Natural killer cell (primary cell): ENCODE results near the gene BAK1. TPM values are rescaled to one million over a fixed set of nuclear protein-coding genes. Genes with fewer than 3 reads are reported as not detected.

Experiments used
- ATAC-seq, 3 donors: fragments of 150-1000 bp in 2 of 3; fragments of 200-7000 bp in 1 of 3; cut with Tn5 transposase; 1 replicate in 1 of 3; 2 replicates in 2 of 3; pipeline ENCODE4 v1.10.0; 2021; ENCODE audit warnings: mild to moderate bottlenecking in 2 of 3, moderate library complexity in 2 of 3
- DNase-seq, 2 donors: peaks; one replicate each; pipeline versions ENCODE4 v3.0.0 to v3.0.0-alpha.2; 2013 to 2021; ENCODE audit warnings: mixed read lengths in 1 of 2
- H3K27ac ChIP-seq: one replicate; pipeline ENCODE4 v1.5.1; 2013; ENCODE audit warnings: mild to moderate bottlenecking, low read length
- H3K27me3 ChIP-seq: one replicate; pipeline ENCODE4 v1.6.1; 2013; ENCODE audit warnings: low read length; ENCODE audit not compliant: control insufficient read depth, insufficient read depth
- H3K36me3 ChIP-seq: one replicate; pipeline ENCODE4 v1.6.1; 2013; ENCODE audit warnings: low read length; ENCODE audit not compliant: control insufficient read depth, insufficient read depth
- H3K4me1 ChIP-seq: one replicate; pipeline ENCODE4 v1.6.1; 2013; ENCODE audit warnings: low read length; ENCODE audit not compliant: control insufficient read depth, insufficient read depth
- H3K4me3 ChIP-seq: one replicate; pipeline ENCODE4 v1.5.1; 2013; ENCODE audit warnings: low read length
- H3K9me3 ChIP-seq: one replicate; pipeline ENCODE4 v1.6.1; 2013; ENCODE audit warnings: low read length; ENCODE audit not compliant: control insufficient read depth, insufficient read depth
- H3K27ac Mint-ChIP-seq, 2 donors: one replicate each; pipeline ENCODE4 v1.8.0; 2022; ENCODE audit warnings: mild to moderate bottlenecking in 2 of 2, mixed read lengths in 2 of 2, moderate library complexity in 1 of 2
- H3K27me3 Mint-ChIP-seq, 2 donors: one replicate each; pipeline ENCODE4 v1.8.0; 2022; ENCODE audit warnings: low read depth in 2 of 2, mixed read lengths in 2 of 2
- H3K36me3 Mint-ChIP-seq: one replicate; pipeline ENCODE4 v1.8.0; 2022; ENCODE audit warnings: mixed read lengths
- H3K4me1 Mint-ChIP-seq, 2 donors: one replicate each; pipeline ENCODE4 v1.8.0; 2022; ENCODE audit warnings: mixed read lengths in 2 of 2
- H3K4me3 Mint-ChIP-seq: one replicate; pipeline ENCODE4 v1.8.0; 2022; ENCODE audit warnings: mild to moderate bottlenecking, moderate library complexity, mixed read lengths
- H3K9me3 Mint-ChIP-seq, 2 donors: one replicate each; pipeline ENCODE4 v1.8.0; 2022; ENCODE audit warnings: mixed read lengths in 2 of 2
- WGBS: methylation state at CpG from one replicate; pipeline ENCODE4 v1.1.7; 2013; ENCODE audit warnings: missing lambda C conversion rate; ENCODE audit not compliant: insufficient coverage; 5-methylcytosine and 5-hydroxymethylcytosine counted together
- intact Hi-C: fragments of 100-400 bp; cut with micrococcal nuclease; formaldehyde crosslinking; loops from one replicate; pipeline ENCODE4 v1.14.2; 2022
- total RNA-seq, 4 donors: library from RNA; stranded (reverse); fragments of 120-200 nt in 1 of 4; gene quantifications; one replicate each; pipeline versions ENCODE4 v1.2.3 to v1.2.4, GENCODE V29; 2013 to 2022
- TF ChIP-seq, protein P1 (sequence below): fragments of 200-600 bp; IDR thresholded peaks from one replicate; pipeline ENCODE4 v1.8.0; 2022; ENCODE audit warnings: antibody characterized with exemption

BAK1 gene
- total RNA-seq, 3 donors from 2014 or later (not counting 1 experiment from before 2014, with no cell fraction given): 36.3 to 49.8 (median 40.7) TPM

DNA sequence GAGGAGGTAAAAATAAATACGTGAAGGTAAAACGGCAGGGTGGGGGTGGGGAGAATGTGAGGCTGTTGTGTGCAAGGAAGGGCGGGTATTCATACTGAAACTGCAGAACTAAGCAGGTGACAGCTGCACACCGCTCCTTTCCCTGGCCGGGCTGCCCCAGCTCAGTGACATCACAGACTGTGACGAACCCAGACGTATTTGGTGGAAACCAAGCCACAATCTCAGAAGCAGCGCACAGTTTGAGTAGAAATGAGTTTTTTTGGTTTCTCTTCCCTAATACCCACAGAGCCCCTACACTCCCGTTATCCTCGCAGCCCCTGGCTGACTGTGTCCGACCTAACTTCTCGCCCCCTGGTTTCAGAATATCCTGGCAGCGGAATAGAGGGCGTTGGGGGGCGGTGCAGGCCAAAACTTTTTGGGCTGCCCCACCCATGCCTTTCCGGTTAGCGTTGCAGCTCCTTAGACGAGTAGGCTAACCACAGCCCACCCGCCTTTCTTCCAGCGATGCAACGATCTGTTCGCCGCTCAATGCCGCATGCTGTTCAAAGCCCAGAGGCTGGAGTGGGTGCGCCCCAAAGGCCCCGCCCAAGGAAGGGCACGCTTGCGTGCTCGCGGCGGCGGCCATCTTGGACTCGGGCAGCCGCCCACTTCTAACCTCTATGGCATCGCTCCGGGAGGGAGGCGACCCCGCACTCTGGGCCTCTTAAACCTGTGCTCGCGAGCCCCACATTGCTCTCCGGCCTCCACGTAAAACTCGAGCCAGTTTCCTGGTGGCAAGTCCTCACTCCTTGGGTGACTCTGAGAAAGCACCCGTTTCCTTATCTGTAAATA, 9.1 kb downstream of the BAK1 start:
- Mint-ChIP-seq H3K4me1 (peaks cover 20 to 27% of the 10 kb centered on the region in 2 donors), H3K9me3 (no peaks in the 10 kb centered on the region)
- intact Hi-C loops: loop anchor here (1.0 to 10.0 kb wide), 4 partner anchors 9 to 226 kb away; partner anchors contain the start of genes BAK1 and ZBTB9

GRCh38 chr6:33568826-33569570, 11.1 kb downstream of the BAK1 start:
- TF ChIP-seq, protein P1, sequence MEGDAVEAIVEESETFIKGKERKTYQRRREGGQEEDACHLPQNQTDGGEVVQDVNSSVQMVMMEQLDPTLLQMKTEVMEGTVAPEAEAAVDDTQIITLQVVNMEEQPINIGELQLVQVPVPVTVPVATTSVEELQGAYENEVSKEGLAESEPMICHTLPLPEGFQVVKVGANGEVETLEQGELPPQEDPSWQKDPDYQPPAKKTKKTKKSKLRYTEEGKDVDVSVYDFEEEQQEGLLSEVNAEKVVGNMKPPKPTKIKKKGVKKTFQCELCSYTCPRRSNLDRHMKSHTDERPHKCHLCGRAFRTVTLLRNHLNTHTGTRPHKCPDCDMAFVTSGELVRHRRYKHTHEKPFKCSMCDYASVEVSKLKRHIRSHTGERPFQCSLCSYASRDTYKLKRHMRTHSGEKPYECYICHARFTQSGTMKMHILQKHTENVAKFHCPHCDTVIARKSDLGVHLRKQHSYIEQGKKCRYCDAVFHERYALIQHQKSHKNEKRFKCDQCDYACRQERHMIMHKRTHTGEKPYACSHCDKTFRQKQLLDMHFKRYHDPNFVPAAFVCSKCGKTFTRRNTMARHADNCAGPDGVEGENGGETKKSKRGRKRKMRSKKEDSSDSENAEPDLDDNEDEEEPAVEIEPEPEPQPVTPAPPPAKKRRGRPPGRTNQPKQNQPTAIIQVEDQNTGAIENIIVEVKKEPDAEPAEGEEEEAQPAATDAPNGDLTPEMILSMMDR: no peak
- intact Hi-C loops: no loop called here
- Mint-ChIP-seq H3K4me3 (no peak overlapping the region), H3K27ac (peak overlapping the region; percentile 99 to 100), H3K27me3 (no peaks in the 10 kb centered on the region), H3K9me3 (no peaks in the 10 kb centered on the region), H3K36me3 (no peaks in the 10 kb centered on the region), H3K4me1 (peaks cover 20 to 27% of the 10 kb centered on the region in 2 donors)
- Histone ChIP-seq H3K4me1 (peaks cover 24% of the 10 kb centered on the region), H3K4me3 (no peak overlapping the region), H3K27me3 (no peaks in the 10 kb centered on the region), H3K9me3 (no peaks in the 10 kb centered on the region), H3K27ac (no peak overlapping the region), H3K36me3 (peaks cover 7% of the 10 kb centered on the region)
- no peak for DNase-seq
- 97% methylated on average over 6 of the region's 6 CpGs for WGBS
- ATAC-seq: no peak

More for the DNA sequence above, 9.1 kb downstream of the BAK1 start:
- Mint-ChIP-seq H3K27ac (peak overlapping the region; percentile 99 to 100), H3K36me3 (no peaks in the 10 kb centered on the region), H3K27me3 (no peaks in the 10 kb centered on the region), H3K4me3 (peak overlapping the region; percentile 94)
- DNase-seq: peak; percentile 83 to 97
- under 1% methylated on average over 44 of the region's 44 CpGs for WGBS
- no peaks in the 10 kb centered on the region for H3K27me3 ChIP-seq
- no peaks in the 10 kb centered on the region for H3K9me3 ChIP-seq
- H3K36me3 ChIP-seq: peaks cover 26% of the 10 kb centered on the region
- TF ChIP-seq, protein P1: no peak
- peak overlapping the region; percentile 93 for H3K27ac ChIP-seq
- peaks cover 24% of the 10 kb centered on the region for H3K4me1 ChIP-seq
- H3K4me3 ChIP-seq: peak overlapping the region; percentile 75
- peak; percentile 85 to 94 (median 85) for ATAC-seq

GRCh38 chr6:33567836-33568235, 12.2 kb downstream of the BAK1 start:
- Histone ChIP-seq H3K9me3 (no peaks in the 10 kb centered on the region), H3K27ac (no peak overlapping the region), H3K4me3 (no peak overlapping the region), H3K4me1 (peaks cover 24% of the 10 kb centered on the region), H3K36me3 (no peaks in the 10 kb centered on the region), H3K27me3 (no peaks in the 10 kb centered on the region)
- Mint-ChIP-seq H3K36me3 (no peaks in the 10 kb centered on the region), H3K4me1 (peaks cover 20 to 27% of the 10 kb centered on the region in 2 donors), H3K4me3 (no peak overlapping the region), H3K9me3 (no peaks in the 10 kb centered on the region), H3K27ac (peak overlapping the region in 1 of 2 donors; percentile 67), H3K27me3 (no peaks in the 10 kb centered on the region)
- DNase-seq (no peak), ATAC-seq (no peak)
- intact Hi-C loops: no loop called here
- TF ChIP-seq, protein P1: no peak
- 95% methylated on average over 8 of the region's 8 CpGs for WGBS
